Pulmonary artery endothelial cell (primary cell): Measurements from ENCODE around the gene SDC3. TPM values are rescaled to one million over a fixed set of nuclear protein-coding genes. Genes with fewer than 3 reads are reported as not detected.

Source experiments
- DNase-seq: peaks from one replicate; pipeline ENCODE4 v3.0.0-alpha.2; 2011; ENCODE audit warnings: low read depth, low spot score
- total RNA-seq: library from RNA; depleted of rRNA; stranded (reverse); fragments of >200 nt; gene quantifications from 2 replicates; pipeline ENCODE4 v1.2.3, GENCODE V29; 2014

The SDC3 gene
- total RNA-seq, 1 donor from 2014 or later, result 12.0 TPM

DNA sequence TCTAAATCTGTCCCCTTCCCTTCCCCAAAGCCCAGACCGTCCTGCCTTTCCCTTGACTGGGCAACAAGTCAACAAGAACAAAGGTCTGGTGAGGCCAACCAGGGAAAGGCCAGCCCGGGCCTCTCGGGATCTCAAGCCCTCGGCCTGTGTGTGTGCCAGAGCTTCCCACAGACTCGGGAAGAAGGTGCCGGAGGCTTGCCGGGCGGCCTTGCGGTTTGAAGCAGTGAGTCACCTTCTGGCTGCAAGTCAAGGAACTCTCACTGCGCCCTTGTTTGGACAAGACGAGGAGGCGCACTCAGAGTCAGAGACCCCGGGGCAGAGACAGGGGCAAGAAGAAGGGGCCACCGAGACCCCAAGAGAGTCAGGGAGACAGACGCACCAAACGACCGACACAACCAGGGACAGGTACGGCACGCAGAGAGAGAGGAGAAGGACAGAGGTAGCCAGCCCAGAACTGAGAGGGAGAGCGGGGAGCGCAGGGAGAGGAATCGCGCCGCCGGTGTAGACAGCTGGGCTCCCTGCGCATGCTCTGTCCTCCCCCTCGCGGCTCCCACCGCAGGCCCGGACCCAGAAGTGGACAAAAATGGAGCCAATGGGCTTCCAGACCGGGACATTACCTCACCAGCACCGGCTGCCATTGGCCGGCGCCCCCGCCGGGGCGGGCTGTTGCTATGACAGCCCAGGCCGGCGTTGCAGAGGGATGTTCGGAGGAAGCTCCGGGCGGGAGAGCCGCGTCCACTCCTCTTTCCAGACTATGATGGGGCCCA, 84.4 kb downstream of the SDC3 start:
- peak; percentile 95 for DNase-seq

DNA sequence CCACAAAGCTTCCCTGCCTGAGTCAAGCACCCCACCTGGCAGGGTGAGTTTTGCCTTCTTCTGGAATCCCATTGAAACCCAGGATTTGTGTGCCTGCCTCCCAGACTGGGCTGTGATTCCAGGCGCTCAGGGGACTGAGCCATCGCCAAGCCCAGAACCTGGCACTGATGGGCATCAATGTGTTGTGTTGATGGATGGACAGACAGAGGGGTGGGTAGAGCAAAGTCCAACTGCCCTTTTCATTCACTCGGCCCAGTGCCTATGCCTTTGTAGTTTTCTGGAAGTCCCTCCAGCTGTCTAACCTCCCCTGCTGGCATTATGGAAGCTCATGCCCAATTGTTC, 85.0 kb downstream of the SDC3 start:
- DNase-seq, result no peak

DNA sequence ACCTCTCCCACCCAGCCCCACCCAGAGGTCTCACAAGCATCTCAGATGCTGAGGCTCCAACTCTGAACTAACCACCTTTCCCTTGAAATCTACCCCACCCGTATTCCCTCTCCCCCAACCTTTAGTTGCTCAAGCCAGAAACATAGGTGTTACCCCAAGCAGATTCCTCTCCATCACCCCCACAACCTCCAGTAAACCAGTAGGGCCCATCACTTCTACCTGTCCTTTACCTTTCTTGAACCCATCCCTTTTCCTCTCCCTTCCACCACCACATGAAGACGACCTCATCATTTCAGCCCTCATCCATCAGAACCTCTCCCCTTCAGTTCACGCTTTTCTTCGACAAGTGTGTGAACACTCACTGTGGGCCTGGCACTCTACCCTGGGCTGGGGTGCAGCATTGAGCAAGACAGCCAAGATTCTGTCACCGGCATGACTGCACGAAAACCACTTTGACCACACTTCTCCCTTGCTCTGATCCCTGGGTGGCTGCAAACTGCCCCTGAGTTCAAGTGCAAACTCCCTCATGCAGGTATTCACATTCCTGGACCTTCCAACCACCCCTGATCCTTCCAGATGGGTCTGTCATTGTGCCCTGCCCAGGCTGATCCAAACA, 85.5 kb downstream of the SDC3 start:
- DNase-seq, result no peak

DNA sequence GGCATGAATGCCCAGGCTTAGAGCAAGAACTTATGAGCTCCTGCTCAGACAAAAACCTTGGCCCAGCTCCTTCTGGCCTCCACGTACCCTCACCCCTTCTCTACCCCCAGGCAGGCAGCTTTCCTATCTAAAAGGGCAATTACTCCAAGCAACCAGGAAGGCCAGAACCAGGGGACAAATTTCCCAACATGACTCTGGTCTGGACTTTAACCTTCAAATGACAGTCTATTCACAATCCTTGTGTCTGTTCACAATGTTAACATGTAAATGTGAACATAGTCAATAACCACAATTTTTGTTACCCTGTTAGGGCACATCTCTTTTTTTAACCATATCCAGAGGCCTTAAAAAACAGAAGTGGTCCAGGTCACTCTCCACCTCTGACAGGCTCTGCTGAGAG, 86.6 kb downstream of the SDC3 start:
- DNase-seq, result no peak

DNA sequence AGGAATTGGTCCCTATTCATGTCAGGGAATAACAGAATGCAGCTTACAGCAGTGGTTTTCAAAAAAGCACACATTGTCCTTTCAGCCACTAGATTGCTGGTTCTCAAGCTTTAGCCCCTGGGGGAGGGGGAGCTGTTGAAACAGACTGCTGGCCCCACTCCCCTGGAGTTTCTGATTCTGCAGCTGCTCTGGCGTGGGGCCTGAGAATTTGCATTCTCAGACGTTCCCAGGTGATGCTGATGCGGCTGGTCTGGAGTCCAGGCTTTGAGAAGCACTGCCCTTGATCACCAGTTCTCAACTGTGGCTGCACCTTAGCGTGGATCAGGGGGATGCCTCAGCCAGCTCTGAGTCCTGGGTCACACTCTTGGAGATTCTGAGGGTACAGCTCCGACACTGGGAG, 88.3 kb downstream of the SDC3 start:
- no peak for DNase-seq

Other genes starting within 250 kb of the SDC3 start
- not detected in 2 replicates for gene MATN1, start 185.2 kb downstream of the SDC3 start, total RNA-seq
- gene LAPTM5, start 151.0 kb downstream of the SDC3 start, total RNA-seq, result 4.0 and 12.0 TPM in 2 replicates
- 67.9 and 69.4 TPM in 2 replicates for gene PUM1, start 157.0 kb upstream of the SDC3 start, total RNA-seq